ENCODE data around the gene SLC2A14. TPM values are rescaled to one million over a fixed set of nuclear protein-coding genes. Genes with fewer than 3 reads are reported as not detected.

Gene SLC2A14
- total and polyA plus RNA-seq, 12 donors: 0.22 to 0.95 (median 0.39) TPM; not detected in 9

DNA sequence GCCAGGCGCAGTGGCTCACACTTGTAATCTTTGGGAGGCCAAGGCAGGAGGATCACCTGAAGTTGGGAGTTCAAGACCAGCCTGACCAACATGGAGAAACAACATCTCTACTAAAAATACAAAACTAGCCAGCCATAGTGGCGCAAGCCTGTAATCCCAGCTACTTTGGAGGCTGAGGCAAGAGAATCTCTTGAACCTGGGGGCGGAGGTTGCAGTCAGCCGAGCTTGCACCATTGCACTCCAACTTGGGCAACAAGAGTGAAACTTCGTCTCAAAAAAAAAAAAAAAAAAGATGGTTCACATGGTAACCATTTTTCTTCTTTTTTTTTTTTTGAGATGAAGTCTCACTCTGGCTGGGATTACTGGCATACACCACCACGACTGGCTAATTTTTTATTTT lies 35.3 kb downstream of the SLC2A14 start:
- H3K9me3 ChIP-seq: no peaks in the 10 kb centered on the region
- TF ChIP-seq, protein P1, sequence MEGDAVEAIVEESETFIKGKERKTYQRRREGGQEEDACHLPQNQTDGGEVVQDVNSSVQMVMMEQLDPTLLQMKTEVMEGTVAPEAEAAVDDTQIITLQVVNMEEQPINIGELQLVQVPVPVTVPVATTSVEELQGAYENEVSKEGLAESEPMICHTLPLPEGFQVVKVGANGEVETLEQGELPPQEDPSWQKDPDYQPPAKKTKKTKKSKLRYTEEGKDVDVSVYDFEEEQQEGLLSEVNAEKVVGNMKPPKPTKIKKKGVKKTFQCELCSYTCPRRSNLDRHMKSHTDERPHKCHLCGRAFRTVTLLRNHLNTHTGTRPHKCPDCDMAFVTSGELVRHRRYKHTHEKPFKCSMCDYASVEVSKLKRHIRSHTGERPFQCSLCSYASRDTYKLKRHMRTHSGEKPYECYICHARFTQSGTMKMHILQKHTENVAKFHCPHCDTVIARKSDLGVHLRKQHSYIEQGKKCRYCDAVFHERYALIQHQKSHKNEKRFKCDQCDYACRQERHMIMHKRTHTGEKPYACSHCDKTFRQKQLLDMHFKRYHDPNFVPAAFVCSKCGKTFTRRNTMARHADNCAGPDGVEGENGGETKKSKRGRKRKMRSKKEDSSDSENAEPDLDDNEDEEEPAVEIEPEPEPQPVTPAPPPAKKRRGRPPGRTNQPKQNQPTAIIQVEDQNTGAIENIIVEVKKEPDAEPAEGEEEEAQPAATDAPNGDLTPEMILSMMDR (IDR thresholded peaks at IDR 0.05): no peak
- ATAC-seq (no peak), DNase-seq (no peak)
- 79 to 80% methylated on average over 6 of the region's 6 CpGs for WGBS, 2 donors
- no peak overlapping the region for H3K27ac ChIP-seq
- intact Hi-C loops (cut with DNase I): no loop called here
- no peaks in the 10 kb centered on the region for H3K36me3 ChIP-seq
- no peak overlapping the region for H3K4me3 ChIP-seq
- peaks cover 0 to 15% (median 9%) of the 10 kb centered on the region in 7 donors for H3K27me3 ChIP-seq
- peaks cover 0 to 1% (median 0%) of the 10 kb centered on the region in 9 donors for H3K4me1 ChIP-seq

DNA sequence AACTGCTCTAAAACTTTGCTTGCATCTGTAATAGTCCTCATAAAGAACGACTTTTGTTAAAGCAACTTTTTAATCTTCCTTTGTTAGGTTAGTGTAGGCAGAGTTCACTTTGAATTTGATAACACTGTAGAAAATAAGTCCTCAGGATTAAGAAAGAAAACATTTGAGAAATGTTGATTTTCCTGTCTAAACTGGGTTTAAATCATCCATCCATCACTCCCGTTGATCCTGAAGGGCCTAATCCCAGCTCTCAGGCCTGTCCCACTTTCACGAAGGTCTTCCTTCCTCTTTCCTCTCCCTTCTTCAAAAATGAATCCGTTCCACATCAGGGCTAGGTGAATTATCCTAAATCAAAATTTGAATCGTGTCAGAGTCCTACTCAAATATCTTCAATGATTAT lies 36.9 kb downstream of the SLC2A14 start:
- no peak for ATAC-seq
- DNase-seq: no peak
- no peak overlapping the region for H3K4me3 ChIP-seq
- H3K9me3 ChIP-seq: no peaks in the 10 kb centered on the region
- no peaks in the 10 kb centered on the region for H3K36me3 ChIP-seq
- H3K27ac ChIP-seq: no peak overlapping the region
- peaks cover 0 to 4% (median 0%) of the 10 kb centered on the region in 9 donors for H3K4me1 ChIP-seq
- TF ChIP-seq, protein P1 (IDR thresholded peaks at IDR 0.05): no peak
- peaks cover 0 to 12% (median under 1%) of the 10 kb centered on the region in 7 donors for H3K27me3 ChIP-seq
- intact Hi-C loops (cut with DNase I): no loop called here
- 60 to 68% methylated on average over 5 of the region's 5 CpGs for WGBS, 2 donors

DNA sequence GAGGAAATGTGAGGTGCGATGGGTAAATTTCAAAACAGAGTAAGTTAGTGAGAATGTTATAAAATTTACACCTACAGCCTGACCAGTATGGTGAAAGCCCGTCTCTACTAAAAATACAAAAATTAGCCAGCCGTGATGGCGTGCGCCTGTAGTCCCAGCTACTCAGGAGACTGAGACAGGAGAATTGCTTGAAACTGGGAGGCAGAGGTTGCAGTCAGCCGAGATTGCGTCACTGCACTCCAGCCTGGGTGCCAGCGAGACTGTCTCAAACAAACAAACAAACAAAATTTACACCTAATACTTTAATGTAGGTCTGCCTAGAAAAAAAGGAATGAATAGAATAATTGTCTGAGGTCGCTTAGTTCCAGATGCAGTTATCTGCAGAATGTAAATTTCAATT lies 37.6 kb downstream of the SLC2A14 start:
- Histone ChIP-seq H3K4me1 (peaks cover 0 to 4% (median 0%) of the 10 kb centered on the region in 9 donors), H3K27me3 (peaks cover 0 to 8% (median 0%) of the 10 kb centered on the region in 7 donors), H3K27ac (no peak overlapping the region), H3K9me3 (no peaks in the 10 kb centered on the region), H3K4me3 (no peak overlapping the region), H3K36me3 (no peaks in the 10 kb centered on the region)
- ATAC-seq (no peak), DNase-seq (no peak)
- TF ChIP-seq, protein P1 (IDR thresholded peaks at IDR 0.05): no peak
- intact Hi-C loops (cut with DNase I): no loop called here
- 78 to 81% methylated on average over 9 of the region's 9 CpGs for WGBS, 2 donors

DNA sequence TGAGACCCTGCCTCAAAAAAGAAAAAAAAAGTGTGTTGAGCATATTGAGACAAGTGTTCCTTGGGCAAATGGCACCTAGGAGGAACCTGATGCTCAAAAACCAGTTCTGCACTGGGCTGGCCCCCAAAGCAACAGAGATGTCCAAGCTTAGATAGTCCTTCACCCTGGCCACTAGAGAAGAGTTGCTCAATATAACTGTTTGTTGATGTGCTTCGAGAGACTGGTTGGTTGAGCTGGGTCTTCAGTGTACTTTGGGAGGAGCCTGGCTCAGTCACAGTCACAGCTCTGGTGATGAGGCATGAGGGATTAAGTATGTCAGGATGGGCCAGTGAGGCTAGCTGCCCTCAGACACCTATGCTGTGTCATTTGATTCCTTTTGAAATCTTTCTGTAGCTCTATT lies 38.0 kb downstream of the SLC2A14 start:
- no peaks in the 10 kb centered on the region for H3K36me3 ChIP-seq
- peaks cover 0 to 4% (median 0%) of the 10 kb centered on the region in 9 donors for H3K4me1 ChIP-seq
- WGBS, 2 donors: 74 to 79% methylated on average over 1 of the region's 1 CpG
- H3K27ac ChIP-seq: no peak overlapping the region
- intact Hi-C loops (cut with DNase I): no loop called here
- H3K27me3 ChIP-seq: peaks cover 0 to 8% (median 0%) of the 10 kb centered on the region in 7 donors
- ATAC-seq (no peak), DNase-seq (no peak)
- TF ChIP-seq, protein P1 (IDR thresholded peaks at IDR 0.05): no peak
- no peak overlapping the region for H3K4me3 ChIP-seq
- no peaks in the 10 kb centered on the region for H3K9me3 ChIP-seq

Measured in heart right ventricle (tissue), 16 donors.